Fibroblast of mammary gland (primary cell): ENCODE measurements around the gene SNX5.

Source experiments
- DNase-seq: peaks from one replicate; pipeline ENCODE4 v3.0.0-alpha.2; 2010; ENCODE audit warnings: low read depth
- H3K4me3 ChIP-seq: 2 replicates; pipeline ENCODE4 v1.5.1; 2011; ENCODE audit warnings: low read depth, mild to moderate bottlenecking, low read length, moderate library complexity; ENCODE audit not compliant: control insufficient read depth
- CTCF ChIP-seq: conservative IDR thresholded peaks from 2 replicates; pipeline ENCODE4 v1.5.1; 2011; ENCODE audit warnings: low read depth, low read length, inconsistent platforms; ENCODE audit not compliant: control insufficient read depth, insufficient read depth

SNX5 gene

GRCh38 chr20:17955302-17955701 lies 13.3 kb downstream of the SNX5 start:
- H3K4me3 ChIP-seq, result no peak overlapping the region
- no peak for DNase-seq
- no peak for TF ChIP-seq CTCF

GRCh38 chr20:17953935-17954334 lies 14.7 kb downstream of the SNX5 start:
- H3K4me3 ChIP-seq, result no peak overlapping the region
- no peak for TF ChIP-seq CTCF
- DNase-seq, result no peak

GRCh38 chr20:17952692-17953684 lies 15.6 kb downstream of the SNX5 start:
- no peak overlapping the region for H3K4me3 ChIP-seq
- TF ChIP-seq CTCF, result no peak
- no peak for DNase-seq

- no peak overlapping the region for H3K4me3 ChIP-seq
- no peak for DNase-seq
- TF ChIP-seq CTCF, result no peak
Observed at GRCh38 chr20:17951323-17951722, 17.3 kb downstream of the SNX5 start.

GRCh38 chr20:17950670-17951069 lies 17.9 kb downstream of the SNX5 start:
- no peak for DNase-seq
- no peak for TF ChIP-seq CTCF
- H3K4me3 ChIP-seq, result no peak overlapping the region

GRCh38 chr20:17949899-17950298 lies 18.7 kb downstream of the SNX5 start:
- no peak for TF ChIP-seq CTCF
- no peak for DNase-seq
- H3K4me3 ChIP-seq, result no peak overlapping the region
